Erythroblast (primary cell): Measurements from ENCODE around the gene KCTD2.

Source experiments
- GATA1 ChIP-seq: IDR thresholded peaks from 2 replicates; pipeline ENCODE4 v1.6.1; 2011; ENCODE audit warnings: low read depth, mild to moderate bottlenecking, control low read depth, low read length, moderate library complexity
- POLR2A ChIP-seq: IDR thresholded peaks from 2 replicates; pipeline ENCODE4 v1.6.1; 2011; ENCODE audit warnings: mild to moderate bottlenecking, low read length

DNA sequence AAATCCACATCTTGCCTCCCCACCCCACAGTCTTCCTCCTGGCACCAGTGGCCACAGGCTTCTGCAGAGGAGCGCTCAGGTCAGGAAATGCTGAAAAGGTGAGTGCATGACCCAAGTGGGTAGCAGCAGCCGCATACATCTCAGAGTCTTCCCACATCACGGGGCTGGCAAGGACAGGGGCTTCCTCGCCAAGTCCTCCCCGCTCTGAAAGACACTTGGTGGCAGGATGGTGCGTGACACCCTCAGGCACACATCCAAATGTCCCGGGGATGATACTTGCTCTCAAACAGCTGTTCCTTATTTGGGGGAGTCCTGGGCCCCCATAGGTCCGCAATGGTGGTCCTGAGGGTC is 32.0 kb downstream of the KCTD2 start:
- TF ChIP-seq POLR2A (no peak), GATA1 (no peak)
